HG02678 (cell line): ENCODE data around the gene MAP4K4.

ENCODE experiments used
- ATAC-seq: cut with Tn5 transposase; IDR thresholded peaks from one replicate; pipeline ENCODE4 v1.9.1; 2021; ENCODE audit warnings: mild to moderate bottlenecking, moderate library complexity; ENCODE audit not compliant: unreplicated experiment

The MAP4K4 gene

GRCh38 chr2:101811226-101812015, 113.9 kb downstream of the MAP4K4 start:
- ATAC-seq = no peak

- no peak for ATAC-seq
These were observed 114.7 kb downstream of the MAP4K4 start for GRCh38 chr2:101812226-101812625.

GRCh38 chr2:101814752-101815151, 117.2 kb downstream of the MAP4K4 start:
- no peak for ATAC-seq

- no peak for ATAC-seq
These were observed 117.6 kb downstream of the MAP4K4 start for GRCh38 chr2:101815154-101815553.

- ATAC-seq = no peak
These were observed 118.4 kb downstream of the MAP4K4 start for GRCh38 chr2:101815739-101816391.

GRCh38 chr2:101816598-101816997, 119.1 kb downstream of the MAP4K4 start:
- no peak for ATAC-seq

- ATAC-seq = no peak
These were observed 120.0 kb downstream of the MAP4K4 start for GRCh38 chr2:101817481-101817880.

GRCh38 chr2:101818531-101819451, 121.3 kb downstream of the MAP4K4 start:
- ATAC-seq = no peak

GRCh38 chr2:101820519-101820918, 123.0 kb downstream of the MAP4K4 start:
- ATAC-seq = no peak

- no peak for ATAC-seq
These were observed 123.7 kb downstream of the MAP4K4 start for GRCh38 chr2:101821059-101821805.

- ATAC-seq = no peak
These were observed 124.4 kb downstream of the MAP4K4 start for GRCh38 chr2:101821828-101822458.

GRCh38 chr2:101823347-101823791, 125.9 kb downstream of the MAP4K4 start:
- ATAC-seq = peak; percentile 70

- ATAC-seq = no peak
These were observed 126.4 kb downstream of the MAP4K4 start for GRCh38 chr2:101823859-101824258.

GRCh38 chr2:101826716-101827115, 129.2 kb downstream of the MAP4K4 start:
- ATAC-seq = no peak

- ATAC-seq = no peak
These were observed 129.7 kb downstream of the MAP4K4 start for GRCh38 chr2:101827246-101827645.

- peak; percentile 35 for ATAC-seq
These were observed 130.8 kb downstream of the MAP4K4 start for GRCh38 chr2:101828257-101828656.

- no peak for ATAC-seq
These were observed 131.3 kb downstream of the MAP4K4 start for GRCh38 chr2:101828673-101829334.

- ATAC-seq = no peak
These were observed 131.9 kb downstream of the MAP4K4 start for GRCh38 chr2:101829429-101829828.

- ATAC-seq = no peak
These were observed 132.6 kb downstream of the MAP4K4 start for GRCh38 chr2:101830146-101830545.

- ATAC-seq = peak; percentile 44
These were observed 133.0 kb downstream of the MAP4K4 start for GRCh38 chr2:101830555-101830954.
